ENCODE data around the gene CDH13.
A peak's percentile ranks its signal among the peaks of the same experiment; 100 is the strongest.

Gene CDH13

GRCh38 chr16:83343935-83344366, 717.2 kb downstream of the CDH13 start:
- TF ChIP-seq CTCF (IDR thresholded peaks at IDR 0.05; ENCODE audit: low read depth, low read length, missing control alignments): no peak
- peak; percentile 89 for DNase-seq (ENCODE audit: low read depth)
- in situ Hi-C loops (cut with HindIII; ENCODE audit: low sequenced_read_pairs): no loop called here
- H3K4me3 ChIP-seq (ENCODE audit: low read depth, low read length): no peak overlapping the region

DNA sequence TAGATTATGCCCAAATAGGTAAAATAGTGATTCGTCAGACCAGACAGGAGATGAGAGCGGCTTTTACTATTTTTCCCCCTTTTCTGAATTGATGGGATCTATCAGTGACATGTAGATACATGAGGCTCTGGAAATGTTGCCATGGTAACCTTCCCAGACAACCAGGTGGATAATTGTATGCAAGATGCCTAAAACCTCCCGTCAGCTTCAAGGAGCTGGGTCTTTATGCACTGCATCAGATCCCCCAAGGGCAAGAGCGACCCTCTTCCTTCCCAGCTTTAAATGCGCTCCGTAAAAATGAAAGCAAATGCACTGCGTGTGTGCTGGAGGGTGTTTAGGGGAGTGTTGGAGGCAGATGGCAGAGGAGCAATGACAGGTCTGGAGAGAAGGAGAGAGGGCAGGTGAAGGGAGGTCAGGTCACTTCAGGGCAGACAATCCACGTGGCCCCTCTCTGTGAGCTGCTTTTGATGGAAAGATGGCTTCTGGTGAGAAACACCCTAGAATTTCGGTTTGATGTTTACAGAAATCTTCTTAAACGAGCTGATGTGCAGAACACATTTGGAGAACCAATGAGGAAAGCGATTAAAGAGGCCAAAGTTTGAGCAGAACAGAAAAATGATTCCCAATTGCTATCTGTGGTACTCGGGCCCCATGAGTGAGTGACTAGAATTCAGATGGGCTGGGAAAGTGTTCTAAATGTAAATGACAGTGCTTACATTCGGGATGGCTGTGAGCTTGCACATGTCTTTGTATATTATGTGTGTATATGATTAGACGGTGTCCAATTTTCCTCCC, 719.3 kb downstream of the CDH13 start:
- in situ Hi-C loops (cut with HindIII; ENCODE audit: low sequenced_read_pairs): no loop called here
- DNase-seq (ENCODE audit: low read depth): no peak
- no peak for TF ChIP-seq CTCF (IDR thresholded peaks at IDR 0.05; ENCODE audit: low read depth, low read length, missing control alignments)
- H3K4me3 ChIP-seq (ENCODE audit: low read depth, low read length): no peak overlapping the region

DNA sequence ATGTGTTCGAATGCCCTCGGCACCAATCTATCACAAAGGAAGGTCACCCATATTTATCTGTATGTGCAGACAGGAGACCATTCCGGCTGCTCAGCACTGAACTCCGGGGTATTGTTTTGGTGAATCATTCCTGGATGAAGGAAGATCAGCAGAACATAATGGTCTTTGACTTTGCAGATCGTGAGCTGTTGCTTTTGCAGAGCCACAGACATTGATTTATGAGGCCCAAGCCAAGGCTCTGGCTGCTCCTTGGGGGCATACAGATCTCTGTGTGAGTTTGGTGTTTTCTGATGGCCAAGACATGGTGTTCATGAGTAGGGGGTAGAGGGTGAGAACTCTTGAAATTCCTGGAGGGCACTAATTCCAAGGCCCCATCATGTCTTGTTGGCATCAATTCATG, 722.2 kb downstream of the CDH13 start:
- TF ChIP-seq CTCF (IDR thresholded peaks at IDR 0.05; ENCODE audit: low read depth, low read length, missing control alignments): no peak
- H3K4me3 ChIP-seq (ENCODE audit: low read depth, low read length): no peak overlapping the region
- no peak for DNase-seq (ENCODE audit: low read depth)
- in situ Hi-C loops (cut with HindIII; ENCODE audit: low sequenced_read_pairs): no loop called here

- in situ Hi-C loops (cut with HindIII; ENCODE audit: low sequenced_read_pairs): no loop called here
- no peak for TF ChIP-seq CTCF (IDR thresholded peaks at IDR 0.05; ENCODE audit: low read depth, low read length, missing control alignments)
- no peak for DNase-seq (ENCODE audit: low read depth)
- H3K4me3 ChIP-seq (ENCODE audit: low read depth, low read length): no peak overlapping the region
Measured at GRCh38 chr16:83350481-83350880, 723.7 kb downstream of the CDH13 start.

DNA sequence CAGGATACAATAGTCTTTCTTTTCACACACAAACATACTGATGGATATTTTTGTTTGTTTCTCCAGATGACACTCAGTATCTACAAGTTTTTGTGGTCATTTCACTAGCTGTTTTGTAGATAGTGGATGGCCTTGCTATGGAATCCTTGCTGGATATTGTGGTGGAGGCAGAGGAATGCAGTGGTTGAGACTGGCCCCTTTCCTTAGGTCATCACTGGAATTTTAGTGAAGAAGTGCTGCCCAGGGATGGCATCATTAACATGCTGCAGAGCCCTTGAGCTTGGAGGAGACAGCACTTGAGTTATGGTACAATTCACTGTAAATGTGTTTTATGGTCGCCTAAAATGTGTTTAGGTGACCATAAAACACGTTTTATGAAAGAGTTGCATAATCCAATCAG, 725.1 kb downstream of the CDH13 start:
- in situ Hi-C loops (cut with HindIII; ENCODE audit: low sequenced_read_pairs): no loop called here
- no peak overlapping the region for H3K4me3 ChIP-seq (ENCODE audit: low read depth, low read length)
- TF ChIP-seq CTCF (IDR thresholded peaks at IDR 0.05; ENCODE audit: low read depth, low read length, missing control alignments): no peak

DNA sequence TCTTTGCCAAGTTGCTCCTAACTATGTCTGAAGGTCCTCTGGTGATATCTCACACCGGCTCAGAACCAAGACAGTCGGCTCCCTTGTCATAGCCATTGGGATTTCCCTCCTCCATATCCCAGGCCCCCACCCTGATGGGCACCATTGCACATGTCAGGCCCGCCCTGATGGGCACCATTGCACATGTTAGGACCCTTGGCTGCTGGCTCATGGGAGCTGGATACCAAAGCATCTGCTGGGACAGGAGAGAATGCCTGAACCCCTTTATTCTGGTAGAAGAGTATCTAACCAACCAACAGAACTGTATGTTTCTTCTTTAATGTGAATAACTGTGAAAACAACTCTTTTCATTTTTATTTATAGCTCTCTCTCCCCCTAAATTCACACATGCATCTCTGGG, 726.5 kb downstream of the CDH13 start:
- in situ Hi-C loops (cut with HindIII; ENCODE audit: low sequenced_read_pairs): no loop called here

More for the DNA sequence above, 725.1 kb downstream of the CDH13 start:
- no peak for DNase-seq (ENCODE audit: low read depth)

More for the DNA sequence above, 726.5 kb downstream of the CDH13 start:
- H3K4me3 ChIP-seq (ENCODE audit: low read depth, low read length): no peak overlapping the region
- TF ChIP-seq CTCF (IDR thresholded peaks at IDR 0.05; ENCODE audit: low read depth, low read length, missing control alignments): no peak
- no peak for DNase-seq (ENCODE audit: low read depth)
